Fibroblast of mammary gland (primary cell): ENCODE measurements around the gene PDGFC.

Source experiments
- DNase-seq: peaks from one replicate; pipeline ENCODE4 v3.0.0-alpha.2; 2010; ENCODE audit warnings: low read depth
- H3K4me3 ChIP-seq: 2 replicates; pipeline ENCODE4 v1.5.1; 2011; ENCODE audit warnings: low read depth, mild to moderate bottlenecking, low read length, moderate library complexity; ENCODE audit not compliant: control insufficient read depth
- CTCF ChIP-seq: conservative IDR thresholded peaks from 2 replicates; pipeline ENCODE4 v1.5.1; 2011; ENCODE audit warnings: low read depth, low read length, inconsistent platforms; ENCODE audit not compliant: control insufficient read depth, insufficient read depth

The PDGFC gene

DNA sequence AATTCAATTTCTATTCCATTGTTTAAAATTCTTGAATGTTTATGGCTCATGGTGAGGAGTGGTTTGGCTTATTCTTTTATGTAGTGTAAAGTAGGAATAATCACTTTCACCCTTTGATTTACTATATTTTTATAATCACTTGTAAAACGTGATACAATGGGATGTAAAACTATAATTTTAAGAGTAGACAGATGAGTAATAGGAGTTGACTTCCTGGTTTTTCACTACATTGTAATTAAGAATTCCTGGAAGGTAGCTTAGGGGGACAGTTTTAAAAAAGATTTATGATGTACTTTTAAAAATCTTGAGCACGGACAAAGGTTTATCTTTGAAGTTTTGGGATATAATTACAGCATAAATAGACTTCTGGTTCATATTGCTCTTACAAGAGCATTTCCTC, 65.3 kb downstream of the PDGFC start:
- TF ChIP-seq CTCF, result no peak
- no peak overlapping the region for H3K4me3 ChIP-seq
- no peak for DNase-seq

GRCh38 chr4:156901871-156902270, 69.7 kb downstream of the PDGFC start:
- no peak overlapping the region for H3K4me3 ChIP-seq
- DNase-seq, result peak; percentile 46
- no peak for TF ChIP-seq CTCF

DNA sequence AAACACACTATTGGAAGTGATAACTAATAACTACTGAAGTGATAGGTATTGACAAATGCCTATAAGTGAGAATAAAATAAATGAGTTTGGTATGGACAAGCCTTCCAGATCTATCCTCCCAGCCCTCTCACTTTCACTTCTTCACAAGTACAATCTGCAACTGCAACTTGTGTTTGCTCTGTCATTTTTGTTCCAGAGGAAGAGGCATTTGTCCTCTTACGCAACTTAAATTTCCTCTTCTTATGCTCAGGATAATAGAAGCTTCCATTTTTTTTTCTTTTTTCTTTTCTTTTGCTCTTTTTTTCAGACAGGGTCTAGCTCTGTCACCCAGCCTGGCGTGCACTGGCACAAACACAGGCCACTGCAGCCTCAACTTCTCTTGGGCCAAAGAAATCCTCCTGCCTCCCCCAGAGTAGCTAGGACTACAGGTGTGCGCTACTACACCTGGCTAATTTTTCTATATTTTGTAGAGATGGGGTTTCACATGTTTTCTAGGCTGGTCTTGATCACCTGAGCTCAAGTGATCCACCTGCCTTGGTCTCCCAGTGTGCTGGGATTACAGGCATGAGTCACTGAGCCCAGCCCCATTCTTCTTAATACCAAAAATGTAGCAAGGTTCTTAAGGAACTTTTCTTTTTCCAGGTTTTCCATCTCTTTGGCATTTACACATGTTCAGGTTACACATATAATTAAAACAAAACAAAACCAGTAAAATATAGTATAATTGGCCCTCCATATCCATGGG, 73.1 kb downstream of the PDGFC start:
- H3K4me3 ChIP-seq, result no peak overlapping the region
- TF ChIP-seq CTCF, result no peak
- DNase-seq, result peak; percentile 42

GRCh38 chr4:156896527-156896926, 75.1 kb downstream of the PDGFC start:
- TF ChIP-seq CTCF, result no peak
- no peak overlapping the region for H3K4me3 ChIP-seq
- DNase-seq, result no peak

DNA sequence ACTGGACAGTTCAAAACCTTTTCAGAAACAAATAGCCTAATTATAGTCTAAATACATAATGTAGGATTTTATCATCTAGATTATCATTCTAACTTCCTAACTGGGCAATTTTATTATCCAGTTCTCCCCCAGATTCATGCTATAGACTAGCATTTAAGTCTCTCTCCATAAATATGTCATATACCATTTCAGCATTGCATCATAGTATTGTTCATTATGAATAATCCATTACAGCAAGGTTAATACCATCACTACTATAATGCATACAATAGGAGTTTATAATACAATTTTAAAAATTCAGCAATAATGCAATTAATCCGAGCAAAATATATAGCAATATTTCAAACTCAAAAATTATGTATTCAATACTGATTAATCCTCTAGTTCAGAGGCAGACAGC, 77.4 kb downstream of the PDGFC start:
- H3K4me3 ChIP-seq, result no peak overlapping the region
- TF ChIP-seq CTCF, result no peak
- no peak for DNase-seq

DNA sequence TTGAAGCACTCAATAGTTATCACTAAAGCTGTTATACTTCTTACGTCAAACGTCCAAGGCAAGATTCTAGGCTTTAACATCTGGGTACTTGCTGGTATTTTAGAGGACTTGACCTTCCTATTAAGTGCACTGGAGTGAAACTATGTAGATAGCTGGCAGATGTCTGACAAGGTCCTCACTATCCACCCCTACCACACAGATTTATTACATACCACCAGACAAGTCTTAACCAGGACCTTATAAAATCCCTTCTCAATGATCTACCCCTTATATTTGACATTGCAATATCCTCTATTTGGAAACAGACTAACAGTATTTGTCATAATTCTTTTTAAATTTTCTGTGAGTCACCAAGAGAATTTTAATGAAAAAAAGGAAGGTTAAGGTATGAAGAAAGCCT, 78.8 kb downstream of the PDGFC start:
- H3K4me3 ChIP-seq, result no peak overlapping the region
- no peak for TF ChIP-seq CTCF
- DNase-seq, result no peak
